Lung microvascular endothelial cell (primary cell): ENCODE data around the gene TRAF3IP3. TPM values are rescaled to one million over a fixed set of nuclear protein-coding genes. Genes with fewer than 3 reads are reported as not detected.

Experiments
- DNase-seq, 2 donors: peaks; one replicate each; pipeline versions ENCODE4 v3.0.0 to v3.0.0-alpha.2; 2010; ENCODE audit warnings: low read depth in 2 of 2
- total RNA-seq: library from RNA; depleted of rRNA; stranded (reverse); fragments of >200 nt; gene quantifications from 2 replicates; pipeline ENCODE4 v1.2.1, GENCODE V29; 2014

The TRAF3IP3 gene
- not detected in 2 replicates for total RNA-seq

GRCh38 chr1:209755926-209756614 is at the start of gene TRAF3IP3:
Gene TRAF3IP3 (plus strand): TSS chr1:209756053. CDS start chr1:209760040, 3,987 bp downstream.
- no peak for DNase-seq

- DNase-seq: no peak
Observed at GRCh38 chr1:209706622-209707021, 49.2 kb upstream of the TRAF3IP3 start.

DNA sequence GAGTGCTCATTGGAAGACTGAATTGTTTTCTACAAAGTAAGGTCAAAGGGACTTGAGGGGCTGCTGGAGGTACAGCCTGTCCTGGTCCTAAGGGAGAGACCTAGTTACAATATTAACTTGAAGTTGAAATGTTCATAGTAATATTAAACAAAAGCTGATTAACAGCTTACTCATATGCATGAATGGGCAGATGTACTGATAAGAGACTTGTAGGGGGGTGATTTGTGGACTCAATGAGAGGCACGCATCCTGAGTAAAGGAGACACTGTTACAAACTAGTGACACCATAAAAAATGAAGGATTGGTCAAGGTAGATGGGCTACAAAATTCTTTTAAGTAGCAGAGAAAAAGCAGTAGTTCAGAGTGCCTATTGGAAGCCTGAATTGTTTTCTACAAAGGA is 48.5 kb upstream of the TRAF3IP3 start:
- peak in 1 of 2 donors; percentile 48 for DNase-seq

GRCh38 chr1:209708297-209708696 is 47.6 kb upstream of the TRAF3IP3 start:
- no peak for DNase-seq

DNA sequence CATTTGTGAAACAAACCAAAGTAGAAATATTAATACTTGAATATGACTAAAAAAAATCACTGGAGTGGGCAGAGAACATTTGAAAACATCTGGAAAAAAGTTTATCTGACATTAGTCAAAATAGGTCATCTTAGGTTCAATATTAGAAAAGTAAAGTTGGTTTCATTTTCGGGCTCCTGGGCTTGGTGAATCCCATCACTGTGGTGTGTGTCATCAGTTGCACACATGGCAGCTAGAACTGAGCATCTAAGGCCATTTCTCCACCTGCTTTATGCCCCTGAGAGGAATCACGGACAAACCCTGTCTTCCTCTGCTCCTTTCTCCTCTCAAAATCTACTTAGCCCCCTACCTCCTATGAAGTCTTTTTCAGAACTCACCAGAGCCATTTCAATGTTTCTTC is 45.8 kb upstream of the TRAF3IP3 start:
- no peak for DNase-seq

GRCh38 chr1:209710847-209711246 is 45.0 kb upstream of the TRAF3IP3 start:
- no peak for DNase-seq

DNA sequence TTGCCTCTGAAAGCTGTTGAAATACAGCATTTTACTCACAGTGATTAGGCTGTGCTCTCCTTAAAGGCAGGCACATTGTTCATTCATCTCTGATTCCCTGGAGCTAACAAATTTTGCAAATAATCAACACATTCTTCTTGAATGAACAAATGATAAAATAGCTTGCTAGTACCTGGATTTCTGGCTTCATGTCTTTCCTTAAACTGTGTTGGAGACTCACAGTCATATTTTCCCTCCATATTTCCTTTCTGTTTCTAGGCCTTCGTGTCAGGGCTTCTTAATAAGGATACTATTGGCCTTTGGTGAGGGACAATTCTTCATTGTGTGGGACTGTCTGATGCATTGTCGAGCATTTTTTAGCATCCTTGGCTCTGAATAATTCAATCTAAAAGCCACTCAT is 41.5 kb upstream of the TRAF3IP3 start:
- DNase-seq: no peak

- no peak for DNase-seq
Observed at GRCh38 chr1:209715314-209715713, 40.5 kb upstream of the TRAF3IP3 start.

GRCh38 chr1:209717818-209718217 is 38.0 kb upstream of the TRAF3IP3 start:
- no peak for DNase-seq

DNA sequence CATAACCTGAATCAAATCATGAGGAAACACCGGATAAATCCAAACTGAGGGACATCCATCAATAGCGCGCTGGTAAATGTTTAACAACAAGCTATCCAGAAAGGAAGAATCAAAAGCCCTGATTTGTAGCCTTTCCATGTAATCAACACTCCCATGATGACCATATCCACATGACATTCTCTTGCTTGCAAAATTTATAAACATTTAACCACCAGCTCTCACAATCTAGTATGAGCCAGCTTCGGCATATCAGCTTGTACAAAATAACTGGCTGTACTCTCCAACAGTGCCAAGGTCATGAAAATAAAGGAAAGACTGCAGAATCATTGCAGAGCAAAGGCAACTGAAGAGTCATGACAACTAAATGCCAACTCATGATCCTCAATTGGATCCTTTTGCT is 35.5 kb upstream of the TRAF3IP3 start:
- DNase-seq: no peak

DNA sequence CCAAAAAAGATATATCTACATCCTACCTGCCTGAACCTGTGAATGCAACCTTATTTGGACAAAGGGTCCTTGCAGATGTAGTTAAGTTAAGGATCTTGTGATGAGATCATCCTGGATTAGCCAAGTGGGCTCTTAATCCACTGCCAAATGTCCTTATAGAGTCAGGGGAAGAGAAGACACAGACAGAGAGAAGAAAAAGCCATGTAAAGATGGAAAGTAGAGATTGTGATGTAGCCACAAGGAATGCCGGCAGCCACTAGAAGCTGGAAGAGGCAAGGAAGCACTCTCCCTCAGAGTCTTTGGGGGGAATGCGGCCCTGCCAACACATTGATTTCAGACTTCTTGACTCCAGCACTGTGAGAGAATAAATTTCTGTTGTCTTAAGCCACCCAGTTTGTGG is 35.0 kb upstream of the TRAF3IP3 start:
- DNase-seq: no peak

DNA sequence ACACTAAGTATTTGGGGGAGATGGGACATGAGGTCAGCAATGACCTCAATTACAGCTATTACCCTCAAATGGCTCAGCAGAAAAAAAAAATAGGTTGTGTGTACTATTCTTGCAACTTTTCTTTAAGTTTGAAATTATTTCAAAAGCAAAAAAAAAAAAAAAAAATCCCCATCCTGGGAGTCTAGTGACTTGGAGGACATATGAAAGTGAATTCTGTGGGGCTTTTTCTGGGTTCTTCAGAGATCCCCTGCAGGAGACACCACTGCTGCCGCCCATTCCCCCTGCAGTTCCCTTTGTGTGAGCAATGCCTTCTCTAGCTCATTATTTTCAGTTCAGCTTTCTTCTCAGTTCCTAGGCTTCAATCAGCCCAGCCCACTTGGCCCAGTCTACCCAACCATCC is 34.5 kb upstream of the TRAF3IP3 start:
- no peak for DNase-seq

DNA sequence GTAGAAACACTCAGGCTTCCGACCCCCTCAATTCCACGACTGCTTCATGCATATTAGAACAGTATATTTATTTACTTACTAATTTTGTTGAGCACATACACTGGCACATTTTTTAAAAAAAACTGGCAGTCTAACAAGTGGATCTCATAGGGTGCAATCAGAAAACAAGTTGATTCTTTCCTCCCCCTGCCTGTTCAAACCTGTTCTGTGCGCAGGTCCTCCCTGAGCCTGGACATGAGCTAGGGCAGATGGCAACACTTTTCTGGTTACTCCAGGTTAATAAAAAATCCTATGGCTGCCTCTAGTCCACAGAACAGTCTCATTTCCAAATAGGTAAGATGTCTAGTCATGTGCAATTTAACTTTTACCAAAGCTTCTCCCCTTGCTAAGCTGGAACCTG is 32.6 kb upstream of the TRAF3IP3 start:
- DNase-seq: no peak

- no peak for DNase-seq
Observed at GRCh38 chr1:209723756-209724693, 31.8 kb upstream of the TRAF3IP3 start.

DNA sequence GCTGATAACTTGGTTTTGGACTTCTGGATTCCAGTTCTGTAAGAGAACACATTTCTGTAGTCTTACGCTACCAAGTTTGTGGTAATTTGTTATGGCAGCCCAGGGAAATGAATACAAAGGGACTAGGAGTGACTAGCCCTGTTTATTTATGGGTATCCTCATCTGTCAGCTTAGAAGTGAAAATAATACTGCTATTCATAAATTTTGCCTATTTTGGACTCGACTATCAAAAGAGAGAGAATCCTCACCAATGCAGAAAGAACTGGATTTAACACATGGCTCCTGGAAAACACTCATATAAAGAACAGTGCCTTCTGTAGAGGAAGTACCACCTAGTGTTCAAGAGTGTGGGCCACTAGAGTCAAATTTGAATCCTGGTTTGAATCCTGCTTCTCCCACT is 28.6 kb upstream of the TRAF3IP3 start:
- DNase-seq: no peak

GRCh38 chr1:209727785-209728184 is 28.1 kb upstream of the TRAF3IP3 start:
- DNase-seq: no peak

- no peak for DNase-seq
Observed at GRCh38 chr1:209728466-209728865, 27.4 kb upstream of the TRAF3IP3 start.

GRCh38 chr1:209729436-209729835 is 26.4 kb upstream of the TRAF3IP3 start:
- no peak for DNase-seq

GRCh38 chr1:209732725-209733124 is 23.1 kb upstream of the TRAF3IP3 start:
- peak; percentile 15 to 32 for DNase-seq

- peak in 1 of 2 donors; percentile 8 for DNase-seq
Observed at GRCh38 chr1:209733409-209734192, 22.3 kb upstream of the TRAF3IP3 start.

GRCh38 chr1:209736490-209737117 is 19.2 kb upstream of the TRAF3IP3 start:
- no peak for DNase-seq
